Lower leg skin (tissue), 4 donors: ENCODE data around the gene MRPS5. TPM values are rescaled to one million over a fixed set of nuclear protein-coding genes. Genes with fewer than 3 reads are reported as not detected.

ENCODE experiments used
- DNase-seq, 2 donors: peaks; one replicate each; pipeline ENCODE4 v3.0.0-alpha.2; 2019; ENCODE audit warnings: low spot score in 2 of 2
- H3K4me3 ChIP-seq: fragments of 200-600 bp; sonication (generic); 2 replicates; pipeline ENCODE4 v1.5.1; 2017; ENCODE audit warnings: mild to moderate bottlenecking, low read depth; ENCODE audit not compliant: poor library complexity, severe bottlenecking
- CTCF ChIP-seq, 3 donors: fragments of 450-650 bp; IDR thresholded peaks; one replicate each; pipeline ENCODE4 v1.5.1; 2016; ENCODE audit warnings: antibody characterized with exemption in 3 of 3, mild to moderate bottlenecking in 3 of 3, moderate library complexity in 2 of 3
- POLR2A ChIP-seq, 2 donors: fragments of 450-650 bp; IDR thresholded peaks; one replicate each; pipeline ENCODE4 v1.6.1; 2016 to 2017; ENCODE audit warnings: antibody characterized with exemption in 2 of 2, mild to moderate bottlenecking in 1 of 2, moderate library complexity in 1 of 2
- WGBS, 2 donors: methylation state at CpG; one replicate each; pipeline ENCODE4 v1.1.5; 2018; 5-methylcytosine and 5-hydroxymethylcytosine counted together
- intact Hi-C: fragments of 100-400 bp; cut with DNase I; formaldehyde crosslinking; loops from one replicate; pipeline ENCODE4 v1.15.0; 2023; ENCODE audit warnings: low total_unique reads
- total RNA-seq, 4 donors: library from RNA; depleted of rRNA; stranded (reverse); fragments of >200 nt; gene quantifications; one replicate each; pipeline ENCODE4 v1.1.0, GENCODE V29; 2016

MRPS5 gene
- total RNA-seq, 4 donors from 2014 or later, result 24.0 to 33.6 (median 29.4) TPM

GRCh38 chr2:95052804-95053479 lies 68.7 kb downstream of the MRPS5 start:
- WGBS, 2 donors, result 80 to 83% methylated on average over 13 of the region's 13 CpGs
- no peak for TF ChIP-seq POLR2A (IDR thresholded peaks at IDR 0.05)
- no peak for TF ChIP-seq CTCF (IDR thresholded peaks at IDR 0.05)
- H3K4me3 ChIP-seq, result no peak overlapping the region
- intact Hi-C loops, result loop anchor here (1.0 kb wide), 1 partner anchor 15 kb away; no protein-coding TSS in a partner anchor
- DNase-seq, result no peak

GRCh38 chr2:95052307-95052706 lies 69.3 kb downstream of the MRPS5 start:
- H3K4me3 ChIP-seq, result no peak overlapping the region
- no peak for TF ChIP-seq POLR2A (IDR thresholded peaks at IDR 0.05)
- TF ChIP-seq CTCF (IDR thresholded peaks at IDR 0.05), result no peak
- WGBS, 2 donors, result 49 to 50% methylated on average over 6 of the region's 6 CpGs
- DNase-seq, result no peak
- intact Hi-C loops, result loop anchor here (1.0 kb wide), 1 partner anchor 14 kb away; no protein-coding TSS in a partner anchor

- no peak for DNase-seq
- H3K4me3 ChIP-seq, result no peak overlapping the region
- TF ChIP-seq POLR2A (IDR thresholded peaks at IDR 0.05) (no peak), CTCF (IDR thresholded peaks at IDR 0.05) (no peak)
- intact Hi-C loops, result loop anchor here (1.0 kb wide), 1 partner anchor 13 kb away; no protein-coding TSS in a partner anchor
- WGBS, 2 donors, result 82 to 85% methylated on average over 10 of the region's 10 CpGs
These were observed 70.0 kb downstream of the MRPS5 start for GRCh38 chr2:95051626-95052025.

GRCh38 chr2:95050385-95051300 lies 71.0 kb downstream of the MRPS5 start:
- DNase-seq, result no peak
- 51 to 56% methylated on average over 7 of the region's 7 CpGs for WGBS, 2 donors
- intact Hi-C loops, result no loop called here

GRCh38 chr2:95049961-95050360 lies 71.6 kb downstream of the MRPS5 start:
- DNase-seq, result no peak
- intact Hi-C loops, result no loop called here
- no peak overlapping the region for H3K4me3 ChIP-seq
- no peak for TF ChIP-seq CTCF (IDR thresholded peaks at IDR 0.05)
- no peak for TF ChIP-seq POLR2A (IDR thresholded peaks at IDR 0.05)
- 85 to 96% methylated on average over 5 of the region's 6 CpGs for WGBS, 2 donors

More at GRCh38 chr2:95050385-95051300, 71.0 kb downstream of the MRPS5 start:
- TF ChIP-seq POLR2A (IDR thresholded peaks at IDR 0.05) (no peak), CTCF (IDR thresholded peaks at IDR 0.05) (no peak)
- no peak overlapping the region for H3K4me3 ChIP-seq
